Effector memory CD8-positive, alpha-beta T cell (primary cell): ENCODE results near the gene STUM.

ENCODE experiments used
- ATAC-seq: fragments of 150-1000 bp; cut with Tn5 transposase; replicated peaks from 2 replicates; pipeline ENCODE4 v1.10.0; 2021; ENCODE audit warnings: mild to moderate bottlenecking, moderate library complexity
- DNase-seq, 3 experiments: peaks; one replicate each; pipeline ENCODE4 v3.0.0; 2021
- H3K27ac Mint-ChIP-seq, 2 donors: one replicate each; pipeline ENCODE4 v1.8.0; 2022; ENCODE audit warnings: mild to moderate bottlenecking in 2 of 2, mixed read lengths in 2 of 2, moderate library complexity in 2 of 2
- H3K27me3 Mint-ChIP-seq, 2 donors: one replicate each; pipeline ENCODE4 v1.8.0; 2022; ENCODE audit warnings: mixed read lengths in 2 of 2
- H3K36me3 Mint-ChIP-seq: one replicate; pipeline ENCODE4 v1.8.0; 2022; ENCODE audit warnings: mild to moderate bottlenecking, moderate library complexity, mixed read lengths; ENCODE audit not compliant: insufficient read depth
- H3K4me1 Mint-ChIP-seq, 2 donors: one replicate each; pipeline ENCODE4 v1.8.0; 2022; ENCODE audit warnings: low read depth in 2 of 2, mixed read lengths in 2 of 2
- H3K4me3 Mint-ChIP-seq, 2 donors: one replicate each; pipeline ENCODE4 v1.8.0; 2022; ENCODE audit warnings: mild to moderate bottlenecking in 2 of 2, mixed read lengths in 2 of 2, moderate library complexity in 2 of 2
- H3K9me3 Mint-ChIP-seq, 2 donors: one replicate each; pipeline ENCODE4 v1.8.0; 2022; ENCODE audit warnings: mixed read lengths in 2 of 2

The STUM gene

DNA sequence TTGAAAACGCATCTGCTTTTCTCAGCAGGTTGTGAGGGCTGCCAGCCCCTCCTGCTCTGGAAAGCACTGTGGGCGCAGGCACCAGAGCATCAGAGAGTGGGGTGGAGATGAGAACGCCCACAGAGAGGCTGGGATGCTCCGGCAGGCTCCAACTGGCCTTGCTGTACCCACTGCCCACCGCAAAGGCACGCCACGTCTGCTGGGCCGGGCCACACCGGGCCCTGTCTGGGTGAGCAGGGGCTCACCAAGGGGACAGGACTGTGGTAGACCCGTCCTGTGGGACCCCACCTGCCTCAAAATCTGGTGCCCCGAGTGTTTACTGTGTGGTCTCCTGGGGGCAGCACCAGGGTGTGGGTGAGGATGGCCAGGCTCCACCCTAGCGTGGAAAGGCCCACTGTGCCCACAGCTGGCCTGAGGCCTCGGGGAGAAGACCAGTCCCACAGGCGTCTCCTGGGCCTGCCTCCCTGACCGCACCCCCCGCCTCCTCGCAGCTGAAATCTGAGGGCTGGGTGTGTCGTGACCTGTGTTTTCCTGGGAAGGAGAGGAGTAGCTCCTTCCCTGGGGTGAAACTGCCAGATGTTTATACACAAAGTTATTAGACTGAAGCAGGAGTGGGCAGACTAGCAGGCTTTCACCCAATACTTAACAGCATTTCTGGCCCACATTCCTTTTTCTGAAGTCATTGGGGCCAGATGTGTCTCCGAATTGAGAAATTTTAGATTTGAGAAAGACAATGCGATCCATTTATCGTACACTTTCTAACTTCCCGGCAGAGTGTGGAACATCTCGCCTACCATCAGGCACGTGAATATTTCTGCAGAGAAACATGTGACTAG, 53.8 kb downstream of the STUM start:
- Mint-ChIP-seq H3K9me3 (no peaks in the 10 kb centered on the region), H3K4me1 (peaks cover 3 to 4% of the 10 kb centered on the region in 2 donors), H3K27me3 (peaks cover 0 to 64% of the 10 kb centered on the region in 2 donors), H3K4me3 (no peak overlapping the region), H3K27ac (no peak overlapping the region), H3K36me3 (peaks cover 5% of the 10 kb centered on the region)
- no peak for ATAC-seq
- DNase-seq = no peak

DNA sequence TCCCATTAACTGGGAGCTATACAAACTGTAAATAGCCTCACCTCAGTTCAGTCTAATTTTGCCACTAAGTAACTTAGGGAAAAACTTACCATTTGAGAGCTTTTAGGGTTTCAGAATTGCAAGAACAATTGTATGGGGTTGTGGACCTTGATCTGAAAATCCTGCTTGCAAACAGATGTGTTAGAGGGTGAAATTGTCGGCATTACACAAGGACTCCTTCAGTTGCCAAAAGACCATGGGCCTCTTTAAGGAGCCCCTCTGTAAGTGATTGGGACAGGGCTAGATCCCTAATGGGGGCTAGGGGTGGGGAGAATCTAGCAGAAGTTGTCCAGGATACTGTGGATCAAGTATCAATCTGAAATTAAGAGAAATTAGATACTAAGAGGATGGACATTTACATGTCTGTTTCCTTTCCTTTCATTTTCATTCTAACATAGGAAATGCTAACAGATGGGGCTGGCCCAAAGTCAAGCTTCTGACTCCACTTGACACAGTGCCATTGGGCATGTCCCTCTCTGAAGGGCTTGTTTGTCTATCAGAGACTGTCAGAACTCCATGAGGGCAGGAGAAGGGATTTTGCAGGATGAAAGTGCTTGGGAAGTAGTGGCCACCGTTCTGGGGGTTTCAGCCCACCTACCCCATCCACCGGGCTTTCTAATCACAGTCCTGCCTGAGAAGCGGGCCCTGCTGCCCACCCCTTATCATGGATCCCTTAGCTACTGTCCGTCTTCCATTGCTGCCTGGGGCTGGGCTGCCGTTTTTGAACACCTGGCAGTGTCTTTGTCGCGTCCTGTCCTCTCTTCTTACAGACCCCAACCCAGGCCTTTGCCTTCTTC, 54.7 kb downstream of the STUM start:
- no peak for ATAC-seq
- Mint-ChIP-seq H3K4me1 (no peaks in the 10 kb centered on the region), H3K27ac (no peak overlapping the region), H3K4me3 (no peak overlapping the region), H3K9me3 (no peaks in the 10 kb centered on the region), H3K27me3 (peaks cover 0 to 64% of the 10 kb centered on the region in 2 donors), H3K36me3 (peaks cover 5% of the 10 kb centered on the region)
- no peak for DNase-seq

DNA sequence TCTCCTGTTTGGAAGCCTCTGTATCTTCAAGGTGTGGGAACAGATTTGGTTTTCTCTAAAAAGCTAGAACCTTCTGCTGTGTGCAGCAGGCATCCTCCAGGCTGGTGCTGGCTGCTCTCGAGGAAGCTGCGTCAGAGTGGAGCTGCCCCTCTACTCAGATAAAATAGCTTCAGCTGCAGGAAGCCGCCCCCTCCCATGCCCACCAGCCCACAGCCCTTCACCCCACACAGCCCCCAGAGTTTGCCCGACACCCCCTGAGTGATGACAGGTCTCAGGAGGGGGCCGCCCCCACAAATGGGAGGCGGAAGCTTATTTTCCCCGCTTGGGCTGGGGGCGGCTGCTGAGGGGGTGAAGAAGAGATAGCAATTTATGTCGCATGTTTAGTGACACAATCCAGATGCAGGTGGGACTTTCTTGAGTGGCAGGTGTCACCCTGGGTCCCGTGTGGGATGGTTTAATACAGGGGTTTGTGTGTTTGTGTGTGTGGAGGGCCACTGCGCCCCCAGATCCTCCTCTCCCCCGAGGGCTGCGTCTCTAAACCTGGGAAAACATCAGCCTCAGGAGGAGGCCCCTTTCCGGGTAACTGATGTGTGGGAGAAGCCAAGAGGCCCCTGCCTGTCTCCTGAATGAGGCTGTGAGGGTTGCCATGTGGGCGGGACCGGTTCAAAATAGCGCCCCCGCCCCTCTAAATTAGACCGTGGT, 55.4 kb downstream of the STUM start:
- DNase-seq (no peak), ATAC-seq (no peak)
- H3K27me3 Mint-ChIP-seq = peaks cover under 1 to 64% of the 10 kb centered on the region in 2 donors
- H3K4me3 Mint-ChIP-seq = no peak overlapping the region
- H3K27ac Mint-ChIP-seq = no peak overlapping the region
- H3K36me3 Mint-ChIP-seq = peaks cover 5% of the 10 kb centered on the region
- H3K4me1 Mint-ChIP-seq = no peaks in the 10 kb centered on the region
- H3K9me3 Mint-ChIP-seq = no peaks in the 10 kb centered on the region

DNA sequence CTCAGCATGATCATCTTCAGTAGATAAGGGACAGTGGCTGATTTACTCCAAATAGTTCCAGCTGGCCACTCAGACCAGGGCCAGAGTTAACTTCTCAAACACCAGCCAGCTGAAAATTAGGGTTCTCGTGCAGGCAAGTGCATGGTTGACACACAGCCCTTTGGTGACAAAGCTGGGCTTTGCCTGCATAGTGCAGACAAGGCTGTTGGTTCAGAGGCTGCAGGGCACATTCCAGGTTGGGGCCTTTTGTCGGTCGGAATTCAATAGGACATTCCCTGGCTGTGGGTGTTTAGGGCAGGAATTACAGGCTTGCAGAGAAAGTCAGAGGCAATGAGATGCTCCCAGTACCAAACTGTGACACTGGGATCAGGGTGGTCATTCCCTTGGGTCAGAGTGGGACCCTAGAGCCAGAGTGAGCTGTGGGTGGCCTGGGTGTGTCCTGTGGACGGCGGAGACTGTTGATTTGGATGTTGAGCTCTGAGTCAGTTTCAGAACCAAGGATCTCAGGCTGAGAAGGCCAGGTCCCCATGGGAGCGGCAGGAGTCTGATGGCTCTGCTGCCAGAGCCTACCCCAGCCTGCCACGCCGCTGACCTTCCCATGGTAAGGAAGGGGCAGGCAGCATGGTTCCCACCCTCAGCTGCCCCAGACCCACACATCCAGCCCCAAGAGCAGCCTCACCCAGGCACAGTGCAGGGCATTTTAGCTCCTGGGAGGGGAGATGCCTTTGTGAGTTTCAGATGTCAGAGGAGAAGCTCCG, 56.2 kb downstream of the STUM start:
- peaks cover 5% of the 10 kb centered on the region for H3K36me3 Mint-ChIP-seq
- no peak overlapping the region for H3K4me3 Mint-ChIP-seq
- no peaks in the 10 kb centered on the region for H3K9me3 Mint-ChIP-seq
- peak overlapping the region in 1 of 2 donors; percentile 35 for H3K27ac Mint-ChIP-seq
- ATAC-seq (no peak), DNase-seq (no peak)
- peaks cover 7 to 71% of the 10 kb centered on the region in 2 donors for H3K27me3 Mint-ChIP-seq
- H3K4me1 Mint-ChIP-seq = no peaks in the 10 kb centered on the region

DNA sequence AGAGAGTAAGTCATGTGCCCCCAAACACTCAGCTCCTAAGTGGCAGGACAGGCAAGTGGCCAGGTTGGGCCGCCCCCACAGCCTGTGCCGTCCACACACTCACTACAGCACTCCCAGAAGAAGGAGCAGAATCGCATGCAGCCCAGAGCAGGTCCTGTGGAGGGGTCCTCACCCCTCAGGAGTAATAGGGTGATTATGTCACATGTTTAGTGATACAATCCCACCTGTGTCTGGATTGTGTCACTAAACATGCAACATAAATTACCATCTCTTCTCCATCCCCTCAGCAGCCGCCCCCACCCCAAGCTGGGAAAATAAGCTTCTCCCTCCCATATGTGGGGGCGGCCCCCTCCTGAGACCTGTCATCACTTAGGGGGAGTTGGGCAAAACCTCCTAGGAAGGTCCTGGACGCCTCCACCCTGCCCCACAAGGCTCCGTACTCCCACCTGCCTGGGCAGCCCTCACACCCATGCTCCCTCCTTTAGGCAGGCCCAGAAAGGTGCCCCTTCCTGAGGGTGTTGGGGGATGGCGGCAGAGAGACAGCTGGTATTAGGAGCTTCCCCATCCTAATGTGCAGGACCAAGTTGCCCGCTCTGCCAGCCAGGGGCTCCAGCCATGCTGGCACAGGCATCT, 56.9 kb downstream of the STUM start:
- Mint-ChIP-seq H3K4me1 (no peaks in the 10 kb centered on the region), H3K4me3 (no peak overlapping the region), H3K9me3 (no peaks in the 10 kb centered on the region), H3K27ac (peak overlapping the region in 1 of 2 donors; percentile 35), H3K27me3 (peaks cover 7 to 67% of the 10 kb centered on the region in 2 donors), H3K36me3 (peaks cover 5% of the 10 kb centered on the region)
- DNase-seq (no peak), ATAC-seq (no peak)

DNA sequence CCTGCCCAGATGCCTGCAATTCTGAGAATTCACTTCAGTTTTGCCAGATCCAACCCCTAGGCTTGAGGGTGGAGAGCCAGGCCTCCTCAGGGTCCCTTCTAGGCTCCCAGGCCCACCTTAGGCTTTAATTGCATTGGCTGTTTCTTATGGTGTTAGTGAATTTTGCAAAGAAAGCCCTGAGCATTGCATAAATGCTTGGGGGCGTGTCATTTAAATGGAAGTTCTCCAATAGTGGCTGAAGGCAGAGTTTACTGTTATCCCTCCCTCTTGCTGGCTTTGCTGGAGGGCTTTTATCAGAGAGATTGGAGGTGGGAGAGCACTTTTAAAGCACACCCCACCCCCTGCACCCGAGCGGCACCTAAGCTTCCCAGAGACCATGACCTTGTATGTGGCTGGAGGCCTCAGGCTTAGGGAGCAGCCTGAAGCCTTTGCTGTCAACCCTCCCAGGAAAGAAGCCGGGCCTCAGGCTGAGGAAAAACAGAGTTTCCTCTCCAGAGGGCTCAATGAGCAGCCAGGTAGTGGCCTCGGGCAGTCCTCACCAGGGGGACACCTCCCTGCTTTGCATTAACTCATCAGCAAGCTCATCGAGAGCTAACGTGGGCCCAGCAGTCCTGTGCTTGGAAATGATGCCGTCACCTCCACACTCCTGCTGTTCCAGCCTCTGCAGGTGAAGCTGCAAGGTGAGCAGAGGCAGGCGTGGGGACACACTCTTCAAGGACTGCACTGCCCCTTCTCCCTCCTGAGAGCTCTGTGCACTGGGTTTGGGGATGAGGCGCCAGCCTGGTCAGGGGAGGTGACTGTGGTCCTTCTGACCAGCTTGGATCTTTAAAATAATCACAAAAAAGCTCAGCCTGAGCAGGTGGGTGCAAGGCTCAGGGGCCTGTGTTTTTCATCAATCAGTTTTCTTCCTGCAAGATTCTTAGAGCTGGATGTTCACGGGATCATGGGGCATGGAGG, 58.0 kb downstream of the STUM start:
- DNase-seq = no peak
- Mint-ChIP-seq H3K4me3 (no peak overlapping the region), H3K4me1 (no peaks in the 10 kb centered on the region), H3K27me3 (peaks cover 7 to 55% of the 10 kb centered on the region in 2 donors), H3K36me3 (no peaks in the 10 kb centered on the region), H3K9me3 (no peaks in the 10 kb centered on the region), H3K27ac (no peak overlapping the region)
- ATAC-seq = no peak

DNA sequence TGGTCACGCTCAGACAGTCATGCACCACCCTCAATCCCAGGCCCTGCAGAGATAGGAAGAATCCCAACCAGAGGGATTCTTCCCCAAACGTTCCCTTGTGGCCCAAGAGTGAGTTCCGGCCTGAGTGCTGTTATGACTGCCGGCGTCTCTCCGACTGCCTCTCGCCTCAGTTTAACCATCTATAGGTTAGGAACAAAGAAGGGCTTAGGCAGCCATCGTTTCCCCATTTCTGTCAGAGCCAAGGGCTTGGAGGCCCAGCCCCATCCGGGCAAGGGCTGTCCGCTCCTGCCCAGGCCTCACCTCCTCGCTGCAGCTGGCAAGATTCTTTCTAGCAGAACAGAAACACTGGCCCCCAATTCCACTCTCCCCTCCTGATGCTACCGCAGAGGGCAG, 58.7 kb downstream of the STUM start:
- DNase-seq = no peak
- H3K27ac Mint-ChIP-seq = no peak overlapping the region
- no peak for ATAC-seq
- peaks cover 7 to 52% of the 10 kb centered on the region in 2 donors for H3K27me3 Mint-ChIP-seq
- H3K4me3 Mint-ChIP-seq = no peak overlapping the region
- H3K36me3 Mint-ChIP-seq = no peaks in the 10 kb centered on the region
- H3K9me3 Mint-ChIP-seq = no peaks in the 10 kb centered on the region
- no peaks in the 10 kb centered on the region for H3K4me1 Mint-ChIP-seq

DNA sequence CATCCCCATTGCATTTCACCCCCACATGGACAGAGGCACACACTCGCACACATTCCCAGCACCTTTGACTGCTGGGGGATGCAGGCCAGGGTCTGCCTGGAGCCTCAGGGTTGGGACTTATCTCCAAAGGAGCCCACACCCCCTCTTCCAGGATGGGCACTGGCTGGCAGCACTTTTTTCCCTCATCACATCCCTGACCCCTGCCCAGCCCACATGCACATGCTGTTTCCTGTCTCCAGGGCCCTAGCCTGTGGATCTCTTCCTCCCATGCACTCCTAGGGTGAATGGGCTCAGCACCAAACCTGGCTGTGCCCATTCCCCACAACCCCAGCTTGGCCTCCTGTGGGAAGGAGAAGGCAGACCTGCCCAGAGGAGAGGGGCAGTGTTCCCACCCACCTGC, 59.3 kb downstream of the STUM start:
- H3K4me3 Mint-ChIP-seq = no peak overlapping the region
- no peak overlapping the region for H3K27ac Mint-ChIP-seq
- H3K27me3 Mint-ChIP-seq = peaks cover 7 to 52% of the 10 kb centered on the region in 2 donors
- H3K4me1 Mint-ChIP-seq = no peaks in the 10 kb centered on the region
- DNase-seq (no peak), ATAC-seq (no peak)
- no peaks in the 10 kb centered on the region for H3K36me3 Mint-ChIP-seq
- H3K9me3 Mint-ChIP-seq = no peaks in the 10 kb centered on the region

DNA sequence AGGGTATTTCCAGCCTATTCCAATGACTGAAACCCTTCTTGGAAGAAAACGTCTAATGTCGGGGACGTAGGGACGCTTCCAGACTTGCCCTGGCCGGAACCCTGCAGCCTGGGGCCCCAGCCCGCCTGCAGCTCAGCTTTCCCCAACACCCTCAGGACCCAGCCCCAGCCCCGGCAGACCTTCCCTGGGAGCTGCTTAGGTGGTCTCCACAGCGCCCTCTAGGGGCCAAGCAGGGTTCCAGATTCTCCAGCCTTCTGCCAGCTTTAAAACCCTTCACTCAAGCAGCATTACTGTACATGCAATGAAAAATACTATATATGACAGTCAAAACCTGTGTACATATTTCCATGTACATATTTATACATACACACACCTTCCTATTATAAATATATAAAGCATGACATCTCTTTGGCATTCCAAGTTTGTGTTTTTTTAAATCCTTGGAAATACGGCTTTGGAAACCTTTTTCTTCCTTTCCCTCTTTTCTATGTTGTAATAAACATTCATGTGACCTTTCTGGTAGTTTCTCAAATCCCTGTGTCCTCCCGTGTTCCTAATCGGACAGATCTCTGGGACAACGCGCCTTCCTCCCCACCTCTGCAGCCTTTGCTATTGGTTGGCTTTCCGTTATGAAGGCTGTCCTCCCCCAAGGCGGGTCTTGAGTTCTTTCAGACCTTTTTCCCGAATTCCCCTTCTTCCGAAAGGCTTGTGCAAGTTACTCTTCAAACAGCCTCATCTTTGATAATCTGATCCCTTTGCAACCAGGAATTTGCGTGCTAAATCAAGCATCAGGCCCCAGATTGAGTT, 60.3 kb downstream of the STUM start:
- Mint-ChIP-seq H3K36me3 (no peaks in the 10 kb centered on the region), H3K4me1 (no peaks in the 10 kb centered on the region), H3K4me3 (no peak overlapping the region), H3K27me3 (peaks cover 7 to 44% of the 10 kb centered on the region in 2 donors), H3K27ac (no peak overlapping the region), H3K9me3 (no peaks in the 10 kb centered on the region)
- ATAC-seq (peak; percentile 86), DNase-seq (peak; percentile 52 to 57 (median 56))

DNA sequence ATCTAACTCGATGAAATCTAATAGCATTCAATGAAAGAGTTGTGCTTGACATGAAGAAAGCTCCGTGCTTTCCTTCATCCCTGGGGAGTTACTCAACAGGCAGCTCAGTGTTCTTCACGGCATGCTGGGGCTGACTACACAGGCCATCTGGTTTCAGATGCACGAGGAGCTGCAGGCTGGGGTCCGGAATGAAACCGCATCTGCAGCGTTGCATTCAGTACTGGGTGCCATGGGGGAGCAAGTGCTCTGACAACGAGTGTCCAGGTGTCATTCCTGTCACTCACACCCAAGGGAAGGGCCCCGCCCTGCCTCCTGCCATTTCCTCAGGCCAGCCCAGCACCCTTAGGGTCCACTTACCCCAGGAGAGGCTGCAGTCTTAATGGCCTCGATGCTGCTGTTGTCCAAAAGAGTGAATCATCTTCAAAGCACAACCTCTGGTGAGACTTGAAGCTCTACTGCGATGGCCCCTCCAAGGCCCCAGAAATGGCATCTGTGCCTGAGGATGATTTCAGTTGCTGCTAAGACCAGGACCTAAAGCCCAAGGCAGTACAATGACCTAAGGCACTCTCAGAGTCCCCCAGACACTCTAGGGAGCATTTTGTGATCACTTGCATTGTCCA, 61.4 kb downstream of the STUM start:
- peak overlapping the region in 1 of 2 donors; percentile 41 for H3K27ac Mint-ChIP-seq
- H3K27me3 Mint-ChIP-seq = peaks cover 7 to 34% of the 10 kb centered on the region in 2 donors
- no peak for DNase-seq
- H3K36me3 Mint-ChIP-seq = no peaks in the 10 kb centered on the region
- no peak for ATAC-seq
- H3K9me3 Mint-ChIP-seq = no peaks in the 10 kb centered on the region
- no peak overlapping the region for H3K4me3 Mint-ChIP-seq
- H3K4me1 Mint-ChIP-seq = no peaks in the 10 kb centered on the region

DNA sequence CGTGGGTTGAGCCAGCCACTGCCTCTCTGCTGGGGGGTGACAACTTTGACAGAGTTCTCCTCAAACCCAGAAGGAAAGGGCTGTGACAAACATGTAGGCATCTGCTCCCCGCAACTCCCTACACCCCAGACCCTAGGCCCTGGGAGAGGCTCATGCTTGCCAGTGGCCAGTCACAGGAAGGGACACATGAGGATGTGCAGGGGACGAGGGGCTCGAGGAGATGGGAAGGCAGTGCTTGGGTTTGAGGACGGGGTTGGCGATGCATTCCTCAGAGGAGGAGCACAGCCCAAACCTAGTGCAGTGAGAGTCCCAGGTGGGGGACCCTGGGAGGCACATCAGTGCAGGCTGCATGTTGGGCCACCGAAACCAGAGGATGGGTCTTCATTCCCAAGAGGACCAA, 62.1 kb downstream of the STUM start:
- no peaks in the 10 kb centered on the region for H3K4me1 Mint-ChIP-seq
- no peaks in the 10 kb centered on the region for H3K36me3 Mint-ChIP-seq
- no peaks in the 10 kb centered on the region for H3K9me3 Mint-ChIP-seq
- H3K27me3 Mint-ChIP-seq = peaks cover 7 to 27% of the 10 kb centered on the region in 2 donors
- DNase-seq = no peak
- ATAC-seq = no peak
- H3K27ac Mint-ChIP-seq = peak overlapping the region in 1 of 2 donors; percentile 41
- no peak overlapping the region for H3K4me3 Mint-ChIP-seq
